MCF 10A (cell line): Measurements from ENCODE around the gene TTC33. TPM values are rescaled to one million over a fixed set of nuclear protein-coding genes. Genes with fewer than 3 reads are reported as not detected.
"Not testable (repeated sequence)": the region's sequence is repeated elsewhere in the genome, so short reads cannot be mapped to it uniquely, and the experiment has no call there.

Experiments used
- BruUV-seq: library from RNA; stranded (reverse); fragments of 400-500 nt; replicated peaks from 2 replicates; lab custom pipeline; 2021; lab: Mats Ljungman, UMichigan
- CTCF ChIA-PET: fragments of 300-600 bp; sonication (Branson Sonifier 250); formaldehyde crosslinking; extraction: SDS; loops from one replicate; lab custom pipeline; 2021; ENCODE audit warnings: antibody characterized with exemption, inconsistent platforms; lab: Yijun Ruan, JAX
- POLR2A ChIA-PET: fragments of 300-600, 350-650 bp; sonication (Branson Sonifier 250); formaldehyde crosslinking; extraction: SDS; loops from one replicate; lab custom pipeline; 2020; ENCODE audit warnings: antibody characterized with exemption, inconsistent platforms; lab: Yijun Ruan, JAX
- DNase-seq: peaks from one replicate; pipeline ENCODE4 v3.0.0-alpha.2; 2018; ENCODE audit not compliant: unreplicated experiment
- H3K27ac Mint-ChIP-seq: one replicate; pipeline ENCODE4 v1.8.0; 2022; ENCODE audit warnings: mild to moderate bottlenecking, low read depth, mixed read lengths; ENCODE audit not compliant: unreplicated experiment
- H3K27me3 Mint-ChIP-seq: one replicate; pipeline ENCODE4 v1.8.0; 2022; ENCODE audit warnings: mixed read lengths; ENCODE audit not compliant: insufficient read depth, unreplicated experiment
- H3K36me3 Mint-ChIP-seq: one replicate; pipeline ENCODE4 v1.8.0; 2022; ENCODE audit warnings: mild to moderate bottlenecking, moderate library complexity, mixed read lengths; ENCODE audit not compliant: insufficient read depth, unreplicated experiment
- H3K4me1 Mint-ChIP-seq: one replicate; pipeline ENCODE4 v1.8.0; 2022; ENCODE audit warnings: mixed read lengths; ENCODE audit not compliant: insufficient read depth, unreplicated experiment
- H3K4me3 Mint-ChIP-seq: one replicate; pipeline ENCODE4 v1.8.0; 2022; ENCODE audit warnings: mild to moderate bottlenecking, moderate library complexity, mixed read lengths; ENCODE audit not compliant: unreplicated experiment
- H3K9me3 Mint-ChIP-seq: one replicate; pipeline ENCODE4 v1.8.0; 2022; ENCODE audit warnings: mixed read lengths; ENCODE audit not compliant: unreplicated experiment
- CTCF ChIP-seq: fragments of 200-600 bp; IDR thresholded peaks from one replicate; pipeline ENCODE4 v1.8.0; 2022; ENCODE audit warnings: antibody characterized with exemption, mild to moderate bottlenecking; ENCODE audit not compliant: unreplicated experiment
- intact Hi-C: fragments of 100-400 bp; cut with micrococcal nuclease; formaldehyde crosslinking; loops from 2 replicates; pipeline ENCODE4 v1.14.1; 2022
- total RNA-seq: library from RNA; stranded (reverse); gene quantifications from 2 replicates; pipeline ENCODE4 v1.2.3, GENCODE V29; 2022

TTC33 gene
- total RNA-seq, 1 experiment from 2014 or later: 13.3 TPM

GRCh38 chr5:40734986-40735385 lies 20.8 kb downstream of the TTC33 start:
- POLR2A ChIA-PET: interaction anchor here (0.6 to 0.9 kb wide), 2 partner anchors 45 to 1152 kb away, joined by 3 to 5 read pairs; no protein-coding TSS in a partner anchor
- no TSS peak for BruUV-seq
- H3K4me1 Mint-ChIP-seq: peaks cover 12% of the 10 kb centered on the region
- H3K36me3 Mint-ChIP-seq: peaks cover 7% of the 10 kb centered on the region
- no peak overlapping the region for H3K27ac Mint-ChIP-seq
- no peak for TF ChIP-seq CTCF
- no peaks in the 10 kb centered on the region for H3K27me3 Mint-ChIP-seq
- DNase-seq: no peak
- H3K9me3 Mint-ChIP-seq: no peaks in the 10 kb centered on the region
- CTCF ChIA-PET: interaction anchor here (0.6 to 2.3 kb wide), 15 partner anchors 10 to 1164 kb away, joined by 3 to 9 read pairs (median 4); no protein-coding TSS in a partner anchor
- no peak overlapping the region for H3K4me3 Mint-ChIP-seq
- intact Hi-C loops: loop anchor here (5.0 kb wide), 1 partner anchor 568 kb away; no protein-coding TSS in a partner anchor

GRCh38 chr5:40733879-40734563 lies 21.7 kb downstream of the TTC33 start:
- no peak overlapping the region for H3K27ac Mint-ChIP-seq
- POLR2A ChIA-PET: interaction anchor here (1.3 kb wide), 1 partner anchor 65 kb away, joined by 3 read pairs; no protein-coding TSS in a partner anchor
- CTCF ChIA-PET: interaction anchor here (0.5 to 2.3 kb wide), 12 partner anchors 9 to 1155 kb away, joined by 3 to 9 read pairs (median 5); no protein-coding TSS in a partner anchor
- no peak overlapping the region for H3K4me3 Mint-ChIP-seq
- no peaks in the 10 kb centered on the region for H3K9me3 Mint-ChIP-seq
- TF ChIP-seq CTCF: no peak
- intact Hi-C loops: no loop called here
- no peak for DNase-seq
- H3K27me3 Mint-ChIP-seq: no peaks in the 10 kb centered on the region
- no TSS peak for BruUV-seq
- H3K36me3 Mint-ChIP-seq: peaks cover 12% of the 10 kb centered on the region
- peaks cover 12% of the 10 kb centered on the region for H3K4me1 Mint-ChIP-seq

- Mint-ChIP-seq H3K9me3 (no peaks in the 10 kb centered on the region), H3K4me3 (no peak overlapping the region), H3K36me3 (peaks cover 10% of the 10 kb centered on the region), H3K27me3 (no peaks in the 10 kb centered on the region), H3K4me1 (peaks cover 12% of the 10 kb centered on the region), H3K27ac (no peak overlapping the region)
- no TSS peak for BruUV-seq
- no peak for TF ChIP-seq CTCF
- ChIA-PET CTCF (interaction anchor here (0.5 to 1.8 kb wide), 7 partner anchors 13 to 1155 kb away, joined by 3 to 9 read pairs (median 5); no protein-coding TSS in a partner anchor), POLR2A (interaction anchor here (1.3 kb wide), 1 partner anchor 65 kb away, joined by 3 read pairs; no protein-coding TSS in a partner anchor)
- DNase-seq: no peak
- intact Hi-C loops: no loop called here
These were observed 22.3 kb downstream of the TTC33 start for GRCh38 chr5:40733434-40733833.

GRCh38 chr5:40722497-40722911 lies 33.3 kb downstream of the TTC33 start:
- DNase-seq, H3K4me1 Mint-ChIP-seq, H3K9me3 Mint-ChIP-seq, POLR2A ChIA-PET, H3K27ac Mint-ChIP-seq, H3K4me3 Mint-ChIP-seq, BruUV-seq, CTCF ChIA-PET, H3K27me3 Mint-ChIP-seq, intact Hi-C loops: not testable (repeated sequence)
- peaks cover 30% of the 10 kb centered on the region for H3K36me3 Mint-ChIP-seq
